Transverse colon (tissue), 4 donors: ENCODE results near the gene LACC1. TPM values are rescaled to one million over a fixed set of nuclear protein-coding genes. Genes with fewer than 3 reads are reported as not detected.

Experiments
- DNase-seq: peaks from one replicate; pipeline ENCODE4 v3.0.0-alpha.2; 2019
- H3K27ac ChIP-seq, 4 donors: fragments of 200-600 bp; sonication (generic); 2 replicates each; pipeline ENCODE4 v1.5.1; 2016 to 2018; ENCODE audit warnings: inconsistent platforms in 4 of 4
- H3K27me3 ChIP-seq: fragments of 200-600 bp; sonication (generic); 2 replicates; pipeline ENCODE4 v1.5.1; 2017; ENCODE audit warnings: inconsistent platforms
- H3K36me3 ChIP-seq, 4 donors: fragments of 200-600 bp; sonication (generic); 2 replicates each; pipeline ENCODE4 v1.5.1; 2017 to 2019; ENCODE audit warnings: inconsistent platforms in 4 of 4
- H3K4me1 ChIP-seq, 4 donors: fragments of 200-600 bp; sonication (generic); 2 replicates each; pipeline ENCODE4 v1.5.1; 2017 to 2020; ENCODE audit warnings: inconsistent platforms in 4 of 4
- H3K4me3 ChIP-seq, 4 donors: fragments of 200-600 bp; sonication (generic); 1 replicate in 1 of 4; 2 replicates in 3 of 4; pipeline versions ENCODE4 v1.5.1 to v1.6.1; 2017 to 2019; ENCODE audit warnings: inconsistent platforms in 4 of 4
- H3K9me3 ChIP-seq, 2 donors: fragments of 200-600 bp; sonication (generic); 2 replicates each; pipeline ENCODE4 v1.5.1; 2017 to 2019; ENCODE audit warnings: inconsistent platforms in 2 of 2
- CTCF ChIP-seq, 5 experiments: fragments of 200-600 bp in 3 of 5; fragments of 450-650 bp in 2 of 5; sonication (generic) in 3 of 5; IDR thresholded peaks; 1 replicate in 2 of 5; 2 replicates in 3 of 5; pipeline ENCODE4 v1.5.1; 2016 to 2017; ENCODE audit warnings: antibody characterized with exemption in 5 of 5, inconsistent platforms in 3 of 5, mild to moderate bottlenecking in 2 of 5, moderate library complexity in 1 of 5
- EP300 ChIP-seq: sonication (generic); formaldehyde crosslinking; IDR thresholded peaks from one replicate; pipeline ENCODE4 v1.6.1; 2017; ENCODE audit warnings: antibody characterized with exemption, low read depth
- POLR2A ChIP-seq: fragments of 450-650 bp; IDR thresholded peaks from one replicate; pipeline ENCODE4 v1.6.1; 2016; ENCODE audit warnings: antibody characterized with exemption, mild to moderate bottlenecking, moderate library complexity
- POLR2AphosphoS5 ChIP-seq, 3 donors: sonication (generic); formaldehyde crosslinking; IDR thresholded peaks; one replicate each; pipeline ENCODE4 v1.6.1; 2016; ENCODE audit warnings: antibody characterized with exemption in 3 of 3
- WGBS, 2 donors: methylation state at CpG; one replicate each; pipeline ENCODE4 v1.1.5; 2018; ENCODE audit warnings: low coverage in 1 of 2; 5-methylcytosine and 5-hydroxymethylcytosine counted together
- in situ Hi-C, 4 donors: fragments of 200-750 bp; cut with MboI; loops; one replicate each; pipeline versions ENCODE4 v1.15.0 to v1.15.1; 2017; ENCODE audit warnings: low sequenced_read_pairs in 3 of 4, low pct_ligation_motif_present in 1 of 4, low pct_unique_long_range_greater_than_20kb in 1 of 4
- intact Hi-C: fragments of 100-400 bp; cut with DNase I; formaldehyde crosslinking; loops from one replicate; pipeline ENCODE4 v1.15.1; 2023; ENCODE audit warnings: low total_unique reads
- total RNA-seq, 4 donors: library from RNA; depleted of rRNA; stranded (reverse); fragments of >200 nt; gene quantifications; one replicate each; pipeline ENCODE4 v1.1.0, GENCODE V29; 2016

The LACC1 gene
- total RNA-seq, 4 donors from 2014 or later = 5.6 to 16.1 (median 11.8) TPM

- H3K4me3 ChIP-seq = no peak overlapping the region
- in situ Hi-C loops = no loop called here
- peaks cover 0 to 20% (median 2%) of the 10 kb centered on the region in 4 donors for H3K36me3 ChIP-seq
- H3K9me3 ChIP-seq = peaks cover 44 to 47% of the 10 kb centered on the region in 2 donors
- TF ChIP-seq POLR2AphosphoS5 (IDR thresholded peaks at IDR 0.05) (no peak), CTCF (IDR thresholded peaks at IDR 0.05) (no peak), POLR2A (no peak), EP300 (no peak)
- no peaks in the 10 kb centered on the region for H3K27me3 ChIP-seq
- H3K27ac ChIP-seq = no peak overlapping the region
- H3K4me1 ChIP-seq = peaks cover 0 to 4% (median 0%) of the 10 kb centered on the region in 4 donors
- no peak for DNase-seq
- WGBS, 2 donors = 93 to 100% methylated on average over 1 of the region's 1 CpG
- intact Hi-C loops = no loop called here
These were observed 26.7 kb upstream of the LACC1 start for GRCh38 chr13:43852923-43853404.

GRCh38 chr13:43861863-43862262 lies 17.8 kb upstream of the LACC1 start:
- in situ Hi-C loops (no loop called here), intact Hi-C loops (no loop called here)
- Histone ChIP-seq H3K4me3 (no peak overlapping the region), H3K27me3 (no peaks in the 10 kb centered on the region), H3K36me3 (peaks cover 0 to 12% (median 0%) of the 10 kb centered on the region in 4 donors), H3K27ac (no peak overlapping the region), H3K4me1 (no peaks in the 10 kb centered on the region), H3K9me3 (no peaks in the 10 kb centered on the region)
- TF ChIP-seq POLR2AphosphoS5 (IDR thresholded peaks at IDR 0.05) (no peak), EP300 (no peak), POLR2A (no peak)
- WGBS, 2 donors = 82 to 96% methylated on average over 1 of the region's 1 CpG
- DNase-seq = no peak

- DNase-seq = no peak
- Histone ChIP-seq H3K9me3 (no peaks in the 10 kb centered on the region), H3K36me3 (peaks cover 0 to under 1% (median 0%) of the 10 kb centered on the region in 4 donors), H3K4me1 (no peaks in the 10 kb centered on the region), H3K4me3 (no peak overlapping the region), H3K27ac (no peak overlapping the region), H3K27me3 (no peaks in the 10 kb centered on the region)
- TF ChIP-seq POLR2AphosphoS5 (IDR thresholded peaks at IDR 0.05) (no peak), EP300 (no peak), POLR2A (no peak), CTCF (IDR thresholded peaks at IDR 0.05) (no peak)
- intact Hi-C loops = no loop called here
- WGBS, 2 donors = 84 to 100% methylated on average over 1 to 4 of the region's 4 CpGs
- in situ Hi-C loops = no loop called here
These were observed 14.8 kb upstream of the LACC1 start for GRCh38 chr13:43864921-43865320.

- TF ChIP-seq POLR2A (no peak), EP300 (no peak), POLR2AphosphoS5 (IDR thresholded peaks at IDR 0.05) (no peak), CTCF (IDR thresholded peaks at IDR 0.05) (no peak)
- WGBS, 2 donors = 87 to 100% methylated on average over 1 to 4 of the region's 4 CpGs
- DNase-seq = no peak
- Histone ChIP-seq H3K4me3 (no peak overlapping the region), H3K9me3 (no peaks in the 10 kb centered on the region), H3K4me1 (no peaks in the 10 kb centered on the region), H3K36me3 (no peaks in the 10 kb centered on the region), H3K27me3 (no peaks in the 10 kb centered on the region), H3K27ac (no peak overlapping the region)
- intact Hi-C loops = no loop called here
- in situ Hi-C loops = no loop called here
These were observed 13.8 kb upstream of the LACC1 start for GRCh38 chr13:43865892-43866291.

GRCh38 chr13:43872181-43872580 lies 7.5 kb upstream of the LACC1 start:
- in situ Hi-C loops = loop anchor here in 1 of 4 donors (10.0 kb wide), 1 partner anchor 897 kb away; no protein-coding TSS in a partner anchor
- TF ChIP-seq EP300 (no peak), POLR2A (no peak), POLR2AphosphoS5 (IDR thresholded peaks at IDR 0.05) (no peak), CTCF (IDR thresholded peaks at IDR 0.05) (no peak)
- 93% methylated on average over 1 of the region's 1 CpG; no CpG with 5 or more reads in 1 of the 2 donors for WGBS, 2 donors
- Histone ChIP-seq H3K9me3 (no peaks in the 10 kb centered on the region), H3K27me3 (no peaks in the 10 kb centered on the region), H3K4me1 (peaks cover 0 to 6% (median 0%) of the 10 kb centered on the region in 4 donors), H3K4me3 (no peak overlapping the region), H3K27ac (no peak overlapping the region), H3K36me3 (no peaks in the 10 kb centered on the region)
- DNase-seq = no peak
- intact Hi-C loops = no loop called here
